ENCODE results near the gene CDC25C. TPM values are rescaled to one million over a fixed set of nuclear protein-coding genes. Genes with fewer than 3 reads are reported as not detected.

The CDC25C gene
- total RNA-seq, 1 experiment from 2014 or later = 14.1 TPM

DNA sequence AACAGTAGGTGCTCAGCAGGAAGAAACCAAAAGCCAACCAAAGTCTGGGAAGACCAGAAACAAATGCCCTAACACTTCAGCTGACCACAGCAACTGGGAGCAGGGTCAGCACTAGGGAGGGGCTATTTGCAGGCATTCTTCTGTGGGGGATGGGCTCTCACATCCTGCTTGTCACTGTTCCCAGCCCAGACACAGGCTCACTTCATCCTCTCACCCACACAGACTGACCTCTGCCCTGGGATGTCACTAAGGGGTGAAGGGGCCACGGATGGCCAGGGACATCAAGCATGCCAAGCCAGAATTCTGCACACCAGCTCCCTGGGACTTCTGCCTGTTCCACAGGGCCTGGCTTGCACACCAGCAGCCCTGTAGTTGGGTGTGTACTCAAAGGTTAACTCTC, 85.9 kb downstream of the CDC25C start:
- Histone ChIP-seq H3K4me1 (ENCODE audit: control insufficient read depth, insufficient read depth, low read length) (peaks cover 6% of the 10 kb centered on the region), H3K4me3 (ENCODE audit: low read depth in 2 of 2, low read length in 2 of 2) (no peak overlapping the region), H3K9me3 (ENCODE audit: control insufficient read depth, insufficient read depth, low read depth, low read length) (no peaks in the 10 kb centered on the region), H3K27me3 (ENCODE audit: control insufficient read depth, insufficient read depth, low read length) (peaks cover 8% of the 10 kb centered on the region), H3K27ac (ENCODE audit: low read length) (no peak overlapping the region), H3K36me3 (ENCODE audit: control insufficient read depth, insufficient read depth, low read length) (no peaks in the 10 kb centered on the region)
- BruUV-seq (replicated peaks) = no TSS peak
- ChIA-PET POLR2A (no interaction called here), CTCF (no interaction called here)
- in situ Hi-C loops (cut with HindIII; ENCODE audit: low pct_unique_long_range_greater_than_20kb, low sequenced_read_pairs) (no loop called here), intact Hi-C loops (cut with micrococcal nuclease; ENCODE audit: unreplicated experiment) (no loop called here)
- TF ChIP-seq, protein P1, sequence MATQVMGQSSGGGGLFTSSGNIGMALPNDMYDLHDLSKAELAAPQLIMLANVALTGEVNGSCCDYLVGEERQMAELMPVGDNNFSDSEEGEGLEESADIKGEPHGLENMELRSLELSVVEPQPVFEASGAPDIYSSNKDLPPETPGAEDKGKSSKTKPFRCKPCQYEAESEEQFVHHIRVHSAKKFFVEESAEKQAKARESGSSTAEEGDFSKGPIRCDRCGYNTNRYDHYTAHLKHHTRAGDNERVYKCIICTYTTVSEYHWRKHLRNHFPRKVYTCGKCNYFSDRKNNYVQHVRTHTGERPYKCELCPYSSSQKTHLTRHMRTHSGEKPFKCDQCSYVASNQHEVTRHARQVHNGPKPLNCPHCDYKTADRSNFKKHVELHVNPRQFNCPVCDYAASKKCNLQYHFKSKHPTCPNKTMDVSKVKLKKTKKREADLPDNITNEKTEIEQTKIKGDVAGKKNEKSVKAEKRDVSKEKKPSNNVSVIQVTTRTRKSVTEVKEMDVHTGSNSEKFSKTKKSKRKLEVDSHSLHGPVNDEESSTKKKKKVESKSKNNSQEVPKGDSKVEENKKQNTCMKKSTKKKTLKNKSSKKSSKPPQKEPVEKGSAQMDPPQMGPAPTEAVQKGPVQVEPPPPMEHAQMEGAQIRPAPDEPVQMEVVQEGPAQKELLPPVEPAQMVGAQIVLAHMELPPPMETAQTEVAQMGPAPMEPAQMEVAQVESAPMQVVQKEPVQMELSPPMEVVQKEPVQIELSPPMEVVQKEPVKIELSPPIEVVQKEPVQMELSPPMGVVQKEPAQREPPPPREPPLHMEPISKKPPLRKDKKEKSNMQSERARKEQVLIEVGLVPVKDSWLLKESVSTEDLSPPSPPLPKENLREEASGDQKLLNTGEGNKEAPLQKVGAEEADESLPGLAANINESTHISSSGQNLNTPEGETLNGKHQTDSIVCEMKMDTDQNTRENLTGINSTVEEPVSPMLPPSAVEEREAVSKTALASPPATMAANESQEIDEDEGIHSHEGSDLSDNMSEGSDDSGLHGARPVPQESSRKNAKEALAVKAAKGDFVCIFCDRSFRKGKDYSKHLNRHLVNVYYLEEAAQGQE (IDR thresholded peaks at IDR 0.05; ENCODE audit: insufficient read depth in 1 of 2, low read depth in 2 of 2, low read length in 1 of 2) = no peak
- TF ChIP-seq SIN3A (IDR thresholded peaks at IDR 0.05; ENCODE audit: borderline replicate concordance, insufficient read depth, low read depth, low read length) (no peak), POLR2AphosphoS5 (IDR thresholded peaks at IDR 0.05; ENCODE audit: low read depth, low read length) (no peak), TCF7L2 (IDR thresholded peaks at IDR 0.05; ENCODE audit: low read depth, low read length) (no peak)
- TF ChIP-seq, protein P2, sequence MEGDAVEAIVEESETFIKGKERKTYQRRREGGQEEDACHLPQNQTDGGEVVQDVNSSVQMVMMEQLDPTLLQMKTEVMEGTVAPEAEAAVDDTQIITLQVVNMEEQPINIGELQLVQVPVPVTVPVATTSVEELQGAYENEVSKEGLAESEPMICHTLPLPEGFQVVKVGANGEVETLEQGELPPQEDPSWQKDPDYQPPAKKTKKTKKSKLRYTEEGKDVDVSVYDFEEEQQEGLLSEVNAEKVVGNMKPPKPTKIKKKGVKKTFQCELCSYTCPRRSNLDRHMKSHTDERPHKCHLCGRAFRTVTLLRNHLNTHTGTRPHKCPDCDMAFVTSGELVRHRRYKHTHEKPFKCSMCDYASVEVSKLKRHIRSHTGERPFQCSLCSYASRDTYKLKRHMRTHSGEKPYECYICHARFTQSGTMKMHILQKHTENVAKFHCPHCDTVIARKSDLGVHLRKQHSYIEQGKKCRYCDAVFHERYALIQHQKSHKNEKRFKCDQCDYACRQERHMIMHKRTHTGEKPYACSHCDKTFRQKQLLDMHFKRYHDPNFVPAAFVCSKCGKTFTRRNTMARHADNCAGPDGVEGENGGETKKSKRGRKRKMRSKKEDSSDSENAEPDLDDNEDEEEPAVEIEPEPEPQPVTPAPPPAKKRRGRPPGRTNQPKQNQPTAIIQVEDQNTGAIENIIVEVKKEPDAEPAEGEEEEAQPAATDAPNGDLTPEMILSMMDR (IDR thresholded peaks at IDR 0.05) = no peak
- no peak for DNase-seq (ENCODE audit: low read depth, low spot score)
- no peak for ATAC-seq

DNA sequence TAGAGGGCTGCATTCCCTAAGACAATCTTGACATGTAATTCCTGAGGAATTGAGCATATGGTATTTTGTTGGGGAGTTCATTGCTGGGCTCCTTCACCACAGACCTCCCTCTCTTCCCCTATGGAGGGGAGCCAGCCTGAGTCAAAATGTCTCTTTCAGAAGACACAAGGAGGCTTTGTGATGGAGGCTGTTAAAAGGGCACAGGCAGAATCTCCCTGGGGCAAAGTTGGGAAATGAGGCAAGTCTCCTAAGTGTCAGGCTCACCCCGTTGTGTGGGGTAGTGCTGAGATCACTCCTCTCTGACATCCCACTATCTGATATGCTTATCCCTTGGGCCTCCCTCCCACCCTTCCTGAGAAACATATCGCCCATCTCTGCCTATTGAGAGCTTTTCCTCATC, 87.8 kb downstream of the CDC25C start:
- no peak for ATAC-seq
- CTCF ChIA-PET = interaction anchor here (0.6 kb wide), 1 partner anchor 222 kb away, joined by 11 read pairs; no protein-coding TSS in a partner anchor
- TF ChIP-seq SIN3A (IDR thresholded peaks at IDR 0.05; ENCODE audit: borderline replicate concordance, insufficient read depth, low read depth, low read length) (no peak), TCF7L2 (IDR thresholded peaks at IDR 0.05; ENCODE audit: low read depth, low read length) (no peak), POLR2AphosphoS5 (IDR thresholded peaks at IDR 0.05; ENCODE audit: low read depth, low read length) (no peak)
- TF ChIP-seq, protein P1 (IDR thresholded peaks at IDR 0.05; ENCODE audit: insufficient read depth in 1 of 2, low read depth in 2 of 2, low read length in 1 of 2) = no peak
- TF ChIP-seq, protein P2 (IDR thresholded peaks at IDR 0.05) = no peak
- intact Hi-C loops (cut with micrococcal nuclease; ENCODE audit: unreplicated experiment) = no loop called here
- Histone ChIP-seq H3K27me3 (ENCODE audit: control insufficient read depth, insufficient read depth, low read length) (peaks cover 10% of the 10 kb centered on the region), H3K4me3 (ENCODE audit: low read depth in 2 of 2, low read length in 2 of 2) (no peak overlapping the region), H3K9me3 (ENCODE audit: control insufficient read depth, insufficient read depth, low read depth, low read length) (no peaks in the 10 kb centered on the region), H3K36me3 (ENCODE audit: control insufficient read depth, insufficient read depth, low read length) (no peaks in the 10 kb centered on the region), H3K4me1 (ENCODE audit: control insufficient read depth, insufficient read depth, low read length) (peaks cover 6% of the 10 kb centered on the region), H3K27ac (ENCODE audit: low read length) (no peak overlapping the region)
- no peak for DNase-seq (ENCODE audit: low read depth, low spot score)
- no TSS peak for BruUV-seq (replicated peaks)
- POLR2A ChIA-PET = no interaction called here
- in situ Hi-C loops (cut with HindIII; ENCODE audit: low pct_unique_long_range_greater_than_20kb, low sequenced_read_pairs) = no loop called here
